ENCODE results near the gene ITPR3.

- TF ChIP-seq CTCF (IDR thresholded peaks at IDR 0.05 in 8 of 11, conservative IDR thresholded peaks at IDR 0.05 in 3 of 11) (no peak), POLR2A (IDR thresholded peaks at IDR 0.05) (no peak)
These were observed 68.8 kb downstream of the ITPR3 start for GRCh38 chr6:33689879-33690278.

Measured in spleen (tissue), 7 donors.